ENCODE results near the gene LTO1. TPM values are rescaled to one million over a fixed set of nuclear protein-coding genes. Genes with fewer than 3 reads are reported as not detected.

Gene LTO1
- total RNA-seq, 4 donors from 2014 or later: 28.3 to 131 (median 54.6) TPM

DNA sequence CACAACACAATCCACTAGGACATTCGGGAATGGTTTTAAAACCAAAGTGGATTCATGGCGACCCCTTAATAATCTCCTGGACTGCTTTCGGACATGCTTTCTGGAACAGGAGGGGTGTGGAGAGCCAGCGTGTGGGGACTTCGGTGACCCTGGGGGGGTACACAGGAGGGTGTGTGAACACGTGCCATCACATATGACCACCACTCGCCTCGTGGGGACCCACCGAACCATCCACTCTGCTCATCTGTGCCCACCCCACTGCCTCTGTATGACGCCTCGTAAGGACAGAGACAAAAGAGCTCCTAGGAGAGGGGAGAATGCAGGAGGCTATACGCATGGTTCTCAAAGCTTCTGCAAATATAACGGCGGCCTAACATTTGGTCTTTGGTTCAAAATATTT lies 8.9 kb downstream of the LTO1 start:
- intact Hi-C loops (cut with DNase I; ENCODE audit: low total_unique reads): no loop called here
- H3K9me3 ChIP-seq: no peaks in the 10 kb centered on the region
- H3K36me3 ChIP-seq: peaks cover 0 to under 1% (median 0%) of the 10 kb centered on the region in 4 donors
- DNase-seq: no peak
- peaks cover 0 to 8% (median 0%) of the 10 kb centered on the region in 4 donors for H3K4me1 ChIP-seq
- WGBS, 2 donors (ENCODE audit: low coverage in 1 of 2): 89 to 93% methylated on average over 3 to 14 of the region's 14 CpGs
- H3K27ac ChIP-seq: no peak overlapping the region
- H3K4me3 ChIP-seq: no peak overlapping the region
- in situ Hi-C loops (cut with MboI; ENCODE audit: low pct_ligation_motif_present in 1 of 4, low pct_unique_long_range_greater_than_20kb in 1 of 4, low sequenced_read_pairs in 3 of 4): loop anchor here in 3 of 4 donors (10.0 to 25.0 kb wide), 2 partner anchors 554 to 561 kb away; no protein-coding TSS in a partner anchor
- no peaks in the 10 kb centered on the region for H3K27me3 ChIP-seq
- no peak for TF ChIP-seq POLR2A (IDR thresholded peaks at IDR 0.05)

DNA sequence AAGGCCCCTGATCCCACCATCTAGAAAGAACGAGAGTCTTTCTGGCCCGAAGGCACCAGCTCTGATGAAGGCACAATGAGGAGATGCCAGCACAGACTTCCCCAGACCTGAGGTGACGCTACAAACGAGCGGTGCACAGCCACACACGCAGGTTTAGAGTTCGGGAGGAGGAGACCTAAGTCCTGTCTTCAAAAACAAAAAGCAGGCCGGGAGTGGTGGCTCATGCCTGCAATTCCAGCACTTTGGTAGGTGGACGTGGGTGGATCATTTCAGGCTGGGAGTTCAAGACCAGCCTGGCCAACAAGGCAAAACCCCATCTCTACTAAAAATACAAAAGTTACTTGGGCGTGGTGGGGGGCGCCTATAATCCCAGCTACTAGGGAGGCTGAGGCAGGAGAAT lies 9.5 kb downstream of the LTO1 start:
- no peaks in the 10 kb centered on the region for H3K27me3 ChIP-seq
- in situ Hi-C loops (cut with MboI; ENCODE audit: low pct_ligation_motif_present in 1 of 4, low pct_unique_long_range_greater_than_20kb in 1 of 4, low sequenced_read_pairs in 3 of 4) (loop anchor here in 3 of 4 donors (10.0 to 25.0 kb wide), 2 partner anchors 553 to 561 kb away; no protein-coding TSS in a partner anchor), intact Hi-C loops (cut with DNase I; ENCODE audit: low total_unique reads) (no loop called here)
- no peak overlapping the region for H3K4me3 ChIP-seq
- no peaks in the 10 kb centered on the region for H3K36me3 ChIP-seq
- DNase-seq: no peak
- 94 to 100% methylated on average over 3 to 11 of the region's 11 CpGs for WGBS, 2 donors (ENCODE audit: low coverage in 1 of 2)
- no peak for TF ChIP-seq POLR2A (IDR thresholded peaks at IDR 0.05)
- no peak for TF ChIP-seq EP300 (IDR thresholded peaks at IDR 0.05; ENCODE audit: low read depth)
- no peak for TF ChIP-seq POLR2AphosphoS5 (IDR thresholded peaks at IDR 0.05)
- H3K4me1 ChIP-seq: peaks cover 0 to 8% (median 0%) of the 10 kb centered on the region in 4 donors
- H3K9me3 ChIP-seq: no peaks in the 10 kb centered on the region
- H3K27ac ChIP-seq: no peak overlapping the region

- 88 to 100% methylated on average over 1 to 8 of the region's 8 CpGs for WGBS, 2 donors (ENCODE audit: low coverage in 1 of 2)
- in situ Hi-C loops (cut with MboI; ENCODE audit: low pct_ligation_motif_present in 1 of 4, low pct_unique_long_range_greater_than_20kb in 1 of 4, low sequenced_read_pairs in 3 of 4): loop anchor here in 3 of 4 donors (10.0 to 25.0 kb wide), 2 partner anchors 553 to 560 kb away; no protein-coding TSS in a partner anchor
- no peaks in the 10 kb centered on the region for H3K9me3 ChIP-seq
- no peaks in the 10 kb centered on the region for H3K27me3 ChIP-seq
- H3K27ac ChIP-seq: no peak overlapping the region
- no peaks in the 10 kb centered on the region for H3K36me3 ChIP-seq
- intact Hi-C loops (cut with DNase I; ENCODE audit: low total_unique reads): no loop called here
- DNase-seq: no peak
- TF ChIP-seq POLR2A (IDR thresholded peaks at IDR 0.05) (no peak), EP300 (IDR thresholded peaks at IDR 0.05; ENCODE audit: low read depth) (no peak), POLR2AphosphoS5 (IDR thresholded peaks at IDR 0.05) (no peak), CTCF (IDR thresholded peaks at IDR 0.05) (no peak)
- peaks cover 0 to under 1% (median 0%) of the 10 kb centered on the region in 4 donors for H3K4me1 ChIP-seq
- H3K4me3 ChIP-seq: no peak overlapping the region
These were observed 10.3 kb downstream of the LTO1 start for GRCh38 chr11:69664901-69665300.

GRCh38 chr11:69664103-69664775 lies 10.9 kb downstream of the LTO1 start:
- WGBS, 2 donors (ENCODE audit: low coverage in 1 of 2): 95% methylated on average over 17 of the region's 17 CpGs; no CpG with 5 or more reads in 1 of the 2 donors
- H3K36me3 ChIP-seq: no peaks in the 10 kb centered on the region
- intact Hi-C loops (cut with DNase I; ENCODE audit: low total_unique reads) (no loop called here), in situ Hi-C loops (cut with MboI; ENCODE audit: low pct_ligation_motif_present in 1 of 4, low pct_unique_long_range_greater_than_20kb in 1 of 4, low sequenced_read_pairs in 3 of 4) (loop anchor here in 3 of 4 donors (10.0 to 25.0 kb wide), 2 partner anchors 552 to 559 kb away; no protein-coding TSS in a partner anchor)
- H3K27me3 ChIP-seq: no peaks in the 10 kb centered on the region
- H3K4me1 ChIP-seq: no peaks in the 10 kb centered on the region
- DNase-seq: no peak
- no peak for TF ChIP-seq CTCF (IDR thresholded peaks at IDR 0.05)
- TF ChIP-seq POLR2A (IDR thresholded peaks at IDR 0.05): no peak
- no peak for TF ChIP-seq POLR2AphosphoS5 (IDR thresholded peaks at IDR 0.05)
- no peak for TF ChIP-seq EP300 (IDR thresholded peaks at IDR 0.05; ENCODE audit: low read depth)
- no peaks in the 10 kb centered on the region for H3K9me3 ChIP-seq
- H3K27ac ChIP-seq: no peak overlapping the region
- no peak overlapping the region for H3K4me3 ChIP-seq

DNA sequence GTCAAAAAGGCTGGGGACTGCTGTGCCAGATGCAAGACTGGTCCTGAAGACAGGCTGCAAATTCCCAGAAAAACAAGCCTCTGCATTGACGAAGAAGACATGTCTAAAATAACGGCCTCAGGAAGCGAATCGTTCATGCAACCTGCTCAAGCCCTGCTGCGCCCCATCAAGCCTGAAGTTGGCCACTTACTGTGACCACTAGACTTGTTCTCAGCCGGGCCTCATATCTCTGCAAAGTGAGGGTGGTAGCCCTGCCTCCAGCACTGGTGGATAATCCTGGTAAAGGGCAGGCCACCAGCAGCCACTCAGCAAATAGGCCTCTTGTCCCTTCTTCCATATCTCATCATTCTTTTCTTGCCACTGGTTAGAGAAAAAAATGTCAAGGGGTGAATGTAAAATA lies 11.8 kb downstream of the LTO1 start:
- WGBS, 2 donors (ENCODE audit: low coverage in 1 of 2): 92% methylated on average over 6 of the region's 6 CpGs; no CpG with 5 or more reads in 1 of the 2 donors
- H3K36me3 ChIP-seq: no peaks in the 10 kb centered on the region
- H3K4me3 ChIP-seq: no peak overlapping the region
- DNase-seq: no peak
- no peak overlapping the region for H3K27ac ChIP-seq
- no peaks in the 10 kb centered on the region for H3K27me3 ChIP-seq
- intact Hi-C loops (cut with DNase I; ENCODE audit: low total_unique reads) (no loop called here), in situ Hi-C loops (cut with MboI; ENCODE audit: low pct_ligation_motif_present in 1 of 4, low pct_unique_long_range_greater_than_20kb in 1 of 4, low sequenced_read_pairs in 3 of 4) (loop anchor here in 3 of 4 donors (10.0 to 25.0 kb wide), 2 partner anchors 551 to 559 kb away; no protein-coding TSS in a partner anchor)
- no peaks in the 10 kb centered on the region for H3K9me3 ChIP-seq
- H3K4me1 ChIP-seq: no peaks in the 10 kb centered on the region
- TF ChIP-seq CTCF (IDR thresholded peaks at IDR 0.05) (no peak), POLR2A (IDR thresholded peaks at IDR 0.05) (no peak), POLR2AphosphoS5 (IDR thresholded peaks at IDR 0.05) (no peak), EP300 (IDR thresholded peaks at IDR 0.05; ENCODE audit: low read depth) (no peak)

All from transverse colon (tissue), 4 donors.